WTC11 (cell line): ENCODE measurements around the gene PADI2.

Experiments
- ELF4 ChIP-seq: sonication (generic); formaldehyde crosslinking; IDR thresholded peaks from 2 replicates; pipeline ENCODE4 v1.8.1; 2022; ENCODE audit warnings: low read depth, mild to moderate bottlenecking, moderate library complexity, missing genetic modification reagents
- GABPB1 ChIP-seq: sonication (generic); formaldehyde crosslinking; IDR thresholded peaks from 2 replicates; pipeline ENCODE4 v1.8.1; 2023; ENCODE audit warnings: mild to moderate bottlenecking, missing genetic modification reagents
- HMGA2 ChIP-seq: fragments of 250-450 bp; sonication (Bioruptor Pico); IDR thresholded peaks from 2 replicates; pipeline ENCODE4 v1.4.0; 2021; ENCODE audit warnings: mild to moderate bottlenecking, moderate library complexity
- TF ChIP-seq, protein P1 (sequence below): fragments of 200-600 bp; IDR thresholded peaks from 2 replicates; pipeline ENCODE4 v1.8.0; 2022; ENCODE audit warnings: antibody characterized with exemption
- TF ChIP-seq, protein P2 (sequence below): sonication (generic); formaldehyde crosslinking; IDR thresholded peaks from 2 replicates; pipeline ENCODE4 v1.8.1; 2023; ENCODE audit warnings: mild to moderate bottlenecking, missing genetic modification reagents, moderate library complexity

DNA sequence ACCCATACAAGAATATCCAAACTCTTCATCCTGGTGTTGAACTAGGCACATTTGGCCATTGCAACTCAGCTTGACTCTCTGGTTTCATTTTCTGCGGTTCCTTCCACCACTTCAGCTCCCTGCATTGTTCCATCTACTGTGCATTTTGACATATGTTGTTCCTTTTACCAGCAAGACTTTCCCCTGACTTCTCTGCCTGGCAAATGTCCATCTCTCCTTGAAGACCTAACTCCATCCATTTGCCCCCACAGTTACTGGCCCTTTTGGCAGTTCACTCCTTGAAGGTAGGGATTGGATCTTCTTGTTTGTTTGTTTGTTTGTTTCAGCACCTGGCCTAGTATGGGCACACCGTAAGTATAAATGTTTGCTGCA is 8.7 kb downstream of the PADI2 start:
- TF ChIP-seq, protein P1, sequence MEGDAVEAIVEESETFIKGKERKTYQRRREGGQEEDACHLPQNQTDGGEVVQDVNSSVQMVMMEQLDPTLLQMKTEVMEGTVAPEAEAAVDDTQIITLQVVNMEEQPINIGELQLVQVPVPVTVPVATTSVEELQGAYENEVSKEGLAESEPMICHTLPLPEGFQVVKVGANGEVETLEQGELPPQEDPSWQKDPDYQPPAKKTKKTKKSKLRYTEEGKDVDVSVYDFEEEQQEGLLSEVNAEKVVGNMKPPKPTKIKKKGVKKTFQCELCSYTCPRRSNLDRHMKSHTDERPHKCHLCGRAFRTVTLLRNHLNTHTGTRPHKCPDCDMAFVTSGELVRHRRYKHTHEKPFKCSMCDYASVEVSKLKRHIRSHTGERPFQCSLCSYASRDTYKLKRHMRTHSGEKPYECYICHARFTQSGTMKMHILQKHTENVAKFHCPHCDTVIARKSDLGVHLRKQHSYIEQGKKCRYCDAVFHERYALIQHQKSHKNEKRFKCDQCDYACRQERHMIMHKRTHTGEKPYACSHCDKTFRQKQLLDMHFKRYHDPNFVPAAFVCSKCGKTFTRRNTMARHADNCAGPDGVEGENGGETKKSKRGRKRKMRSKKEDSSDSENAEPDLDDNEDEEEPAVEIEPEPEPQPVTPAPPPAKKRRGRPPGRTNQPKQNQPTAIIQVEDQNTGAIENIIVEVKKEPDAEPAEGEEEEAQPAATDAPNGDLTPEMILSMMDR, result no peak
- TF ChIP-seq ELF4 (CRISPR knock-in tag), result no peak
- TF ChIP-seq, protein P2, sequence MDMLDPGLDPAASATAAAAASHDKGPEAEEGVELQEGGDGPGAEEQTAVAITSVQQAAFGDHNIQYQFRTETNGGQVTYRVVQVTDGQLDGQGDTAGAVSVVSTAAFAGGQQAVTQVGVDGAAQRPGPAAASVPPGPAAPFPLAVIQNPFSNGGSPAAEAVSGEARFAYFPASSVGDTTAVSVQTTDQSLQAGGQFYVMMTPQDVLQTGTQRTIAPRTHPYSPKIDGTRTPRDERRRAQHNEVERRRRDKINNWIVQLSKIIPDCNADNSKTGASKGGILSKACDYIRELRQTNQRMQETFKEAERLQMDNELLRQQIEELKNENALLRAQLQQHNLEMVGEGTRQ, result no peak
- TF ChIP-seq GABPB1, result no peak
- no peak for TF ChIP-seq HMGA2 (CRISPR knock-in tag)
